Cardiac fibroblast (primary cell): ENCODE results near the gene NCEH1.
A peak's percentile ranks its signal among the peaks of the same experiment; 100 is the strongest.

ENCODE experiments used
- DNase-seq, 2 donors: peaks; one replicate each; pipeline versions ENCODE4 v3.0.0 to v3.0.0-alpha.2; 2010; ENCODE audit warnings: low read depth in 2 of 2
- H3K4me3 ChIP-seq, 2 donors: replicated peaks in 1 of 2; 1 replicate in 1 of 2; 2 replicates in 1 of 2; pipeline ENCODE4 v1.5.1; 2011; ENCODE audit warnings: low read depth in 2 of 2, low read length in 2 of 2, mild to moderate bottlenecking in 2 of 2, moderate library complexity in 1 of 2
- CTCF ChIP-seq: IDR thresholded peaks from one replicate; pipeline ENCODE4 v1.5.1; 2011; ENCODE audit warnings: low read depth, mild to moderate bottlenecking, low read length, inconsistent platforms

The NCEH1 gene

GRCh38 chr3:172654470-172654869, 56.4 kb downstream of the NCEH1 start:
- TF ChIP-seq CTCF: no peak
- DNase-seq: no peak
- no peak overlapping the region for H3K4me3 ChIP-seq

- no peak for DNase-seq
- no peak for TF ChIP-seq CTCF
- H3K4me3 ChIP-seq: no peak overlapping the region
These were observed 57.8 kb downstream of the NCEH1 start for GRCh38 chr3:172653004-172653572.

GRCh38 chr3:172651936-172652625, 58.8 kb downstream of the NCEH1 start:
- no peak for DNase-seq
- TF ChIP-seq CTCF: no peak
- H3K4me3 ChIP-seq: no peak overlapping the region

GRCh38 chr3:172649987-172650386, 60.9 kb downstream of the NCEH1 start:
- no peak overlapping the region for H3K4me3 ChIP-seq
- peak in 1 of 2 donors; percentile 28 for DNase-seq
- TF ChIP-seq CTCF: no peak

GRCh38 chr3:172648747-172649146, 62.1 kb downstream of the NCEH1 start:
- DNase-seq: peak; percentile 68 to 76
- TF ChIP-seq CTCF: no peak
- no peak overlapping the region for H3K4me3 ChIP-seq

GRCh38 chr3:172647823-172648222, 63.0 kb downstream of the NCEH1 start:
- no peak for TF ChIP-seq CTCF
- H3K4me3 ChIP-seq: no peak overlapping the region
- DNase-seq: no peak

- TF ChIP-seq CTCF: no peak
- no peak for DNase-seq
- H3K4me3 ChIP-seq: no peak overlapping the region
These were observed 63.8 kb downstream of the NCEH1 start for GRCh38 chr3:172647080-172647479.
